ENCODE measurements around the gene IL17RE. TPM values are rescaled to one million over a fixed set of nuclear protein-coding genes. Genes with fewer than 3 reads are reported as not detected.
"Not testable (repeated sequence)": the region's sequence is repeated elsewhere in the genome, so short reads cannot be mapped to it uniquely, and the experiment has no call there.

Gene IL17RE
- 1 to 10 TPM in 4 of 9 donors, under 1 TPM in 5; 0.65 to 6.9 (median 0.79) TPM for total RNA-seq
- polyA plus RNA-seq: 1 to 10 TPM in 1 of 2 donors, under 1 TPM in 1; 0.95 to 1.3 TPM
- long read RNA-seq, donor 1, partial matches to known transcripts: 1 of 1 reads
- long read RNA-seq, donor 1, other reads (novel, unspliced or antisense): 0 of 1 reads
- long read RNA-seq, donor 2: 0 reads
- long read RNA-seq, donor 3: 0 reads

DNA sequence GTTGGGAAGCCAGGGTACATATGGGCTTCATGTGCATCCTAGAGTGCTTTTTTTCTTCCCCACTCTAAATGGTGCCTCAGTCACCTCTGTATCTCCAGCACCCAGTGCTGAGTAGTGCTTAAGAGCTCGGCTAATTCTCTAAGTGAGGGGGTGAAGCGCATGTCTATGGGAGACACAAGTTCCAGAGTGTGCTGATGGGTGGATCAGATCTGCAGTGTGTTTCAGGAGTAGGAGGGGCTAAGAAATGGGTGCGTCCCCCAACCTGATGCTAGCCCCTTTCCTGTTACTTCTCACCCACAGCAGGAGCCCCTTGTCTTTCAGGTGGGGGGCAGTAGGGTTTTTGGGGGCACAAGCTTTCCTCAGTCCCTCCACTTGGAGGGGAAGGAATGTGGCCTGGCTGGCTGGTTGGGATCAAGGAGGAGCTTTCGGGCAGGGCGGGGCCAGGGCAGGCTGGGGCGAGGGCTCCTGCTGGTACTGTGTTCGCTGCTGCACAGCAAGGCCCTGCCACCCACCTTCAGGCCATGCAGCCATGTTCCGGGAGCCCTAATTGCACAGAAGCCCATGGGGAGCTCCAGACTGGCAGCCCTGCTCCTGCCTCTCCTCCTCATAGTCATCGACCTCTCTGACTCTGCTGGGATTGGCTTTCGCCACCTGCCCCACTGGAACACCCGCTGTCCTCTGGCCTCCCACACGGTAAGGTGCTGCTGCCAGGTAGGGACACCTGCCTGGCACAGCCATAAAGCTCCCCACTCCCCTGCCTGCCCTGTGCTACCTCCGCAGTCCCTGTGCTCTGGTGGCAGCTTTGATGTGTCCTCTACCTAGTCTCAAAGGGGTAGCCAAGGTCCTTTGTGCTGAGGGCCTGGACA is at the start of gene IL17RE:
Gene IL17RE, plus strand, starts transcription at position 477 of the 866 bp plus-strand sequence. Its CDS starts 85 bp downstream, at position 562.
- Histone ChIP-seq H3K27me3 (no peaks in the 10 kb centered on the region), H3K4me1 (peaks cover 0 to 23% (median 7%) of the 10 kb centered on the region in 12 donors), H3K36me3 (no peaks in the 10 kb centered on the region), H3K4me3 (peak within 1 kb of the TSS in 9 of 12 donors; percentile 8 to 41 (median 28)), H3K27ac (peak within 1 kb of the TSS in 9 of 12 donors; percentile 7 to 76 (median 37)), H3K9me3 (no peaks in the 10 kb centered on the region)
- DNase-seq: no peak
- 56 to 65% (median 62%) methylated on average over 8 to 13 of the region's 13 CpGs for WGBS, 4 donors
- TF ChIP-seq, protein P1, sequence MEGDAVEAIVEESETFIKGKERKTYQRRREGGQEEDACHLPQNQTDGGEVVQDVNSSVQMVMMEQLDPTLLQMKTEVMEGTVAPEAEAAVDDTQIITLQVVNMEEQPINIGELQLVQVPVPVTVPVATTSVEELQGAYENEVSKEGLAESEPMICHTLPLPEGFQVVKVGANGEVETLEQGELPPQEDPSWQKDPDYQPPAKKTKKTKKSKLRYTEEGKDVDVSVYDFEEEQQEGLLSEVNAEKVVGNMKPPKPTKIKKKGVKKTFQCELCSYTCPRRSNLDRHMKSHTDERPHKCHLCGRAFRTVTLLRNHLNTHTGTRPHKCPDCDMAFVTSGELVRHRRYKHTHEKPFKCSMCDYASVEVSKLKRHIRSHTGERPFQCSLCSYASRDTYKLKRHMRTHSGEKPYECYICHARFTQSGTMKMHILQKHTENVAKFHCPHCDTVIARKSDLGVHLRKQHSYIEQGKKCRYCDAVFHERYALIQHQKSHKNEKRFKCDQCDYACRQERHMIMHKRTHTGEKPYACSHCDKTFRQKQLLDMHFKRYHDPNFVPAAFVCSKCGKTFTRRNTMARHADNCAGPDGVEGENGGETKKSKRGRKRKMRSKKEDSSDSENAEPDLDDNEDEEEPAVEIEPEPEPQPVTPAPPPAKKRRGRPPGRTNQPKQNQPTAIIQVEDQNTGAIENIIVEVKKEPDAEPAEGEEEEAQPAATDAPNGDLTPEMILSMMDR (IDR thresholded peaks at IDR 0.05): no peak
- no peak for TF ChIP-seq POLR2A (IDR thresholded peaks at IDR 0.05)
- intact Hi-C loops (cut with DNase I): no loop called here
- peak; percentile 22 to 40 (median 30) for ATAC-seq

GRCh38 chr3:9854291-9854940 is 48.2 kb upstream of the IL17RE start:
- H3K27ac ChIP-seq, H3K4me1 ChIP-seq, H3K4me3 ChIP-seq, DNase-seq, H3K27me3 ChIP-seq, ATAC-seq, H3K9me3 ChIP-seq, H3K36me3 ChIP-seq: not testable (repeated sequence)
- intact Hi-C loops (cut with DNase I): loop anchor here in 1 of 10 donors (5.0 kb wide), 1 partner anchor 58 kb away; no protein-coding TSS in a partner anchor
- WGBS, 4 donors: 70 to 76% (median 73%) methylated on average over 9 to 11 of the region's 11 CpGs

GRCh38 chr3:9855594-9855993 is 47.1 kb upstream of the IL17RE start:
- WGBS, 4 donors: 95 to 100% (median 97%) methylated on average over 3 of the region's 3 CpGs
- Histone ChIP-seq H3K36me3 (no peaks in the 10 kb centered on the region), H3K4me3 (no peak overlapping the region), H3K27ac (no peak overlapping the region), H3K27me3 (no peaks in the 10 kb centered on the region), H3K9me3 (no peaks in the 10 kb centered on the region), H3K4me1 (no peaks in the 10 kb centered on the region)
- DNase-seq: no peak
- intact Hi-C loops (cut with DNase I): no loop called here
- TF ChIP-seq POLR2A (IDR thresholded peaks at IDR 0.05): no peak
- TF ChIP-seq, protein P1 (IDR thresholded peaks at IDR 0.05): no peak
- ATAC-seq: no peak

DNA sequence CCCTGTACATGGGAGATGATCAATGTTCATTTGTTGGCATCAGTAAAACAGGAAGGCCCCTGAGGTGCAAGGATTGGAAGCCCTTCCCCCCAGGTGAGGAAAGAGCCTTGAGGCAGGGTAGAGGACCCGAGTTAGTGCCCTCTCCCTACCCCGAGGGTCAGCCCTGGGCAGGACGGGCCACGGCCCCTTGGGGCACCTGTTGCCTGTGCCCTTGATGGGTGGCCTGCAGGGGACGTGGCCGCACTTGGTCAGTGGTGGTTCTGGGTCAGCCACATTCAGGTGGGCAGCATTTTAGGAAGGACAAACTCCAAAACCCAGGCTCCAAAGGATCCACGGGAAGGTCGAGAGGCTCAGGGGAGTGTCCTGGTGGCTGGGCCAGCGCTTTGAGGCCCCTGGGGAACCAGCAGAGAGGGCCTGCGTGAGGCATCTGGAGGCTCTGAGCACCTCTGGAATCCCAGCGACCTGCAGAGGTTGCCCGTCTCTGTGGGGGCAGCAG is 43.1 kb upstream of the IL17RE start:
- no peak for ATAC-seq
- Histone ChIP-seq H3K27me3 (no peaks in the 10 kb centered on the region), H3K4me3 (no peak overlapping the region), H3K9me3 (no peaks in the 10 kb centered on the region), H3K27ac (no peak overlapping the region), H3K36me3 (no peaks in the 10 kb centered on the region), H3K4me1 (peaks cover 0 to 18% (median 7%) of the 10 kb centered on the region in 12 donors)
- intact Hi-C loops (cut with DNase I): no loop called here
- TF ChIP-seq, protein P1 (IDR thresholded peaks at IDR 0.05): no peak
- no peak for TF ChIP-seq POLR2A (IDR thresholded peaks at IDR 0.05)
- 84 to 92% (median 87%) methylated on average over 10 to 12 of the region's 12 CpGs for WGBS, 4 donors
- DNase-seq: no peak
